Thyroid gland (tissue), 4 donors: ENCODE results near the gene SMIM43.

Experiments used
- CTCF ChIP-seq, 6 experiments: fragments of 200-600 bp in 3 of 6; fragments of 450-650 bp in 3 of 6; sonication (generic) in 3 of 6; IDR thresholded peaks; one replicate each; pipeline ENCODE4 v1.5.1; 2016 to 2019; ENCODE audit warnings: antibody characterized with exemption in 6 of 6, mild to moderate bottlenecking in 2 of 6, inconsistent platforms in 1 of 6, moderate library complexity in 1 of 6
- POLR2A ChIP-seq, 2 donors: fragments of 450-650 bp; IDR thresholded peaks; one replicate each; pipeline ENCODE4 v1.6.1; 2017; ENCODE audit warnings: antibody characterized with exemption in 2 of 2, mild to moderate bottlenecking in 2 of 2, moderate library complexity in 1 of 2

- TF ChIP-seq POLR2A (IDR thresholded peaks at IDR 0.05): no peak
- TF ChIP-seq CTCF (IDR thresholded peaks at IDR 0.05): no peak
Measured at GRCh38 chr4:121794505-121795188, 29.7 kb upstream of the SMIM43 start.
